Osteoblast (primary cell): ENCODE data around the gene HTRA3. TPM values are rescaled to one million over a fixed set of nuclear protein-coding genes. Genes with fewer than 3 reads are reported as not detected.

Source experiments
- DNase-seq: peaks from one replicate; pipeline ENCODE4 v3.0.0; 2011; ENCODE audit warnings: low spot score, mixed read lengths; ENCODE audit not compliant: insufficient read length; ENCODE audit errors: missing footprints
- H2AFZ ChIP-seq: 2 replicates; pipeline ENCODE4 v1.6.0; 2011; ENCODE audit warnings: mild to moderate bottlenecking, low read length
- H3K27ac ChIP-seq: 2 replicates; pipeline ENCODE4 v1.5.1; 2011; ENCODE audit warnings: mild to moderate bottlenecking, low read depth, low read length, moderate library complexity
- H3K27me3 ChIP-seq: 2 replicates; pipeline ENCODE4 v1.6.0; 2012; ENCODE audit warnings: mild to moderate bottlenecking, control low read depth, inconsistent platforms, low read length, moderate library complexity; ENCODE audit not compliant: insufficient read depth
- H3K36me3 ChIP-seq: 2 replicates; pipeline ENCODE4 v1.5.1; 2011; ENCODE audit warnings: mild to moderate bottlenecking, low read length, control low read depth, moderate library complexity; ENCODE audit not compliant: insufficient read depth
- H3K4me1 ChIP-seq: 2 replicates; pipeline ENCODE4 v1.5.1; 2011; ENCODE audit warnings: mild to moderate bottlenecking, low read length, control low read depth, moderate library complexity; ENCODE audit not compliant: insufficient read depth
- H3K4me2 ChIP-seq: 2 replicates; pipeline ENCODE4 v1.6.0; 2011; ENCODE audit warnings: mild to moderate bottlenecking, low read length; ENCODE audit not compliant: insufficient read depth
- H3K4me3 ChIP-seq: fragments of 200-600 bp; sonication (generic); 3 replicates; pipeline ENCODE4 v1.5.1; 2012; ENCODE audit warnings: mild to moderate bottlenecking, low read length, inconsistent platforms; ENCODE audit not compliant: insufficient read depth
- H3K79me2 ChIP-seq: 2 replicates; pipeline ENCODE4 v1.6.0; 2012; ENCODE audit warnings: mild to moderate bottlenecking, low read length, control low read depth, inconsistent platforms; ENCODE audit not compliant: insufficient read depth
- H3K9me3 ChIP-seq: 2 replicates; pipeline ENCODE4 v1.5.1; 2011; ENCODE audit warnings: low read depth, low read length, control low read depth
- H4K20me1 ChIP-seq: 2 replicates; pipeline ENCODE4 v1.6.0; 2012; ENCODE audit warnings: mild to moderate bottlenecking, low read length, control low read depth; ENCODE audit not compliant: insufficient read depth
- total RNA-seq: library from RNA; depleted of rRNA; stranded (reverse); fragments of >200 nt; gene quantifications from 2 replicates; pipeline ENCODE4 v1.2.3, GENCODE V29; 2012
- TF ChIP-seq, protein P1 (sequence below): IDR thresholded peaks from 2 replicates; pipeline ENCODE4 v1.5.1; 2011; ENCODE audit warnings: mild to moderate bottlenecking, low read depth, low read length, moderate library complexity; ENCODE audit errors: extremely low read depth

HTRA3 gene
- total RNA-seq, 1 donor = 4.0 TPM

DNA sequence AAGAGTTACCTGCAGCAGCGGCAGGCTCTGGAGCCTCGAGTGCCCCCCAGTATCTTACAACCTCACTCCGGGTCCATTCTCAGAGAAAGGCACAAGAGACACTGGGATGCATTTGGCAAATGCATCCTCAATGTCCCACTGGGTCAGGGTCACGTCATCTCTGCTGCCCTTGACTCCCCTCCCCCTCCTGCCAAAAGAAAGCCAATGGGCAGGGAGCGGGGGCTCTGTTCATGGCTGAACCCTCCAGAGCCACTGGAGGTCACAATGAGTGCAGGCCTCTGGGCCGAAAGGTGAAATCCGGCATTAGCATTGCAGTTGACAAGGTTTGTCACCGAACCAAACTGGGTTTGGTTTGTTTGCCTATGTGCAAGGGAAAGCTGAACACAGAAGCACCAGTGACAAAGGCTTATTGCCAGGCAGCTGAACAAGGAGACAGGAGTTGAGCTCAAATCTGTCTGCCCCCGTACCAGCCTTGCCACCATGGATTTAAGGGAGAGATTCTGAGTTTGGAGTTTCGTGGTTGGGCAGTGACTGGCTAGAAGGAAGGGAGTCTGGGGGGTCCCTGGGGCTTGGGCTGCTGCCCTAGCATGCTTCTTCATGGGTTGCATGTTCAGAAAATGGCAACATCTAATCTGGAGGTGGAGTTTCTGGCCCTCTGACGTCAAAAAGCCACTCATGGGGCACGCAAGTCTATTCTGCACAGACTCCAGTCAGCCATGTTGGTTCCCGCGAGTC lies 64.3 kb downstream of the HTRA3 start:
- TF ChIP-seq, protein P1, sequence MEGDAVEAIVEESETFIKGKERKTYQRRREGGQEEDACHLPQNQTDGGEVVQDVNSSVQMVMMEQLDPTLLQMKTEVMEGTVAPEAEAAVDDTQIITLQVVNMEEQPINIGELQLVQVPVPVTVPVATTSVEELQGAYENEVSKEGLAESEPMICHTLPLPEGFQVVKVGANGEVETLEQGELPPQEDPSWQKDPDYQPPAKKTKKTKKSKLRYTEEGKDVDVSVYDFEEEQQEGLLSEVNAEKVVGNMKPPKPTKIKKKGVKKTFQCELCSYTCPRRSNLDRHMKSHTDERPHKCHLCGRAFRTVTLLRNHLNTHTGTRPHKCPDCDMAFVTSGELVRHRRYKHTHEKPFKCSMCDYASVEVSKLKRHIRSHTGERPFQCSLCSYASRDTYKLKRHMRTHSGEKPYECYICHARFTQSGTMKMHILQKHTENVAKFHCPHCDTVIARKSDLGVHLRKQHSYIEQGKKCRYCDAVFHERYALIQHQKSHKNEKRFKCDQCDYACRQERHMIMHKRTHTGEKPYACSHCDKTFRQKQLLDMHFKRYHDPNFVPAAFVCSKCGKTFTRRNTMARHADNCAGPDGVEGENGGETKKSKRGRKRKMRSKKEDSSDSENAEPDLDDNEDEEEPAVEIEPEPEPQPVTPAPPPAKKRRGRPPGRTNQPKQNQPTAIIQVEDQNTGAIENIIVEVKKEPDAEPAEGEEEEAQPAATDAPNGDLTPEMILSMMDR = no peak

DNA sequence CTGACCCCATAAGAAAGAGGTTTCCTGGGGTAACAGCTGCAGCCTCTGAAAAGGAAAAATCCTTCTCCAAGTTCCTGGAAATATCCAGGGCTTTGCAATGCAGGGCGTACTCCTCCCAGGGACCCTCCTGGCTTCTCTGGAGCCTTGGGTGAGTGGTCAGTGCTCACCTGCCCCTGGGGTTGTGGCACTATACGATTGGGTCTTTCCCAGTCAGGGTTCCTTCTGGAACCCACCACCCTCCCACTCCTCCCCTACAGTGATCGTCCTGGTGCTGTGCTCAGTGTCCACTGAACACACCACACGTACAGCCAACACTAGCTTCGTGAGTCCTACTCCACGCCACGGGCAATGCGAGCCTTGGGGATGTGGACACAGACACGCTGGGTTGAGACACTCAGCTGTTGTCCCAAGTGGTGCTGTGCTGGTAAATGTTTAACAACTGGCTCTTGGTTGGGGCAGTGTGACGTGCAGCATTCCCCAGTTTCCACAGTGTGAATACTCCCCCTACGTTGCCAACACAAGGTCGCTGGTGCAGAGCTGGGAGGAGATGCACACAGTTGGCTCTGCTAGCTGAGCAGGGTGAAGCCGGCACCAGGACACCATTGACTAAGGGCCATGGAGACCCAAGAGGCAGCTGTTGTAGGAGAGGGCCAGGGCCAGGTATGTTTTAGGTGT lies 65.4 kb downstream of the HTRA3 start:
- Histone ChIP-seq H3K4me1 (no peaks in the 10 kb centered on the region), H3K9me3 (no peaks in the 10 kb centered on the region), H3K27ac (no peak overlapping the region), H3K27me3 (peaks cover 5% of the 10 kb centered on the region), H3K4me3 (no peak overlapping the region), H3K4me2 (no peak overlapping the region), H2AFZ (no peak overlapping the region), H4K20me1 (no peaks in the 10 kb centered on the region), H3K36me3 (no peaks in the 10 kb centered on the region), H3K79me2 (no peaks in the 10 kb centered on the region)
- TF ChIP-seq, protein P1 = no peak
- no peak for DNase-seq

More for the DNA sequence above, 64.3 kb downstream of the HTRA3 start:
- no peak overlapping the region for H2AFZ ChIP-seq
- H3K4me2 ChIP-seq = no peak overlapping the region
- H3K27me3 ChIP-seq = peaks cover 5% of the 10 kb centered on the region
- no peaks in the 10 kb centered on the region for H3K79me2 ChIP-seq
- DNase-seq = no peak
- H3K9me3 ChIP-seq = no peaks in the 10 kb centered on the region
- H3K4me3 ChIP-seq = no peak overlapping the region
- no peak overlapping the region for H3K27ac ChIP-seq
- H3K4me1 ChIP-seq = no peaks in the 10 kb centered on the region
- no peaks in the 10 kb centered on the region for H3K36me3 ChIP-seq
- no peaks in the 10 kb centered on the region for H4K20me1 ChIP-seq

DNA sequence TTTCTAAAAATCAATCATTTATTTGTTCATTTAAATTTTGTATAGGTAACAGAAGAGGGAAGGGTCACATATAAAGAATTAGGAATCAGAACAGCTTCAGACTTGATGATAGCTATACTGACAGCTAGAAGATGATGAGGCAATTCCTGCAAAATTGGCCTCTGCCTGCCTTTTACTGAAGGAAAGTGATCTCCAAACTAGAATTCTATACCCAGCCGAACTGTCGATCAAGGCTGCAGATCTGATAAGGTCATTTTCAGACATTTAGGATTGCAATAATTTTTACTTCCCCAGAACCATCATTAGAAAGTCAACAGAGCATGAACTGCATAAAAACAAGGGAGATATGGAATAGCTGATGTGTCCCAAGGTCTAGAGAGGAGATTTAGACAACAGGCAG lies 66.3 kb downstream of the HTRA3 start:
- Histone ChIP-seq H3K9me3 (no peaks in the 10 kb centered on the region), H3K27me3 (peaks cover 5% of the 10 kb centered on the region), H2AFZ (no peak overlapping the region), H3K4me1 (no peaks in the 10 kb centered on the region), H3K79me2 (no peaks in the 10 kb centered on the region), H3K36me3 (no peaks in the 10 kb centered on the region), H4K20me1 (no peaks in the 10 kb centered on the region), H3K4me2 (no peak overlapping the region), H3K27ac (no peak overlapping the region), H3K4me3 (no peak overlapping the region)
- TF ChIP-seq, protein P1 = no peak
- DNase-seq = no peak

DNA sequence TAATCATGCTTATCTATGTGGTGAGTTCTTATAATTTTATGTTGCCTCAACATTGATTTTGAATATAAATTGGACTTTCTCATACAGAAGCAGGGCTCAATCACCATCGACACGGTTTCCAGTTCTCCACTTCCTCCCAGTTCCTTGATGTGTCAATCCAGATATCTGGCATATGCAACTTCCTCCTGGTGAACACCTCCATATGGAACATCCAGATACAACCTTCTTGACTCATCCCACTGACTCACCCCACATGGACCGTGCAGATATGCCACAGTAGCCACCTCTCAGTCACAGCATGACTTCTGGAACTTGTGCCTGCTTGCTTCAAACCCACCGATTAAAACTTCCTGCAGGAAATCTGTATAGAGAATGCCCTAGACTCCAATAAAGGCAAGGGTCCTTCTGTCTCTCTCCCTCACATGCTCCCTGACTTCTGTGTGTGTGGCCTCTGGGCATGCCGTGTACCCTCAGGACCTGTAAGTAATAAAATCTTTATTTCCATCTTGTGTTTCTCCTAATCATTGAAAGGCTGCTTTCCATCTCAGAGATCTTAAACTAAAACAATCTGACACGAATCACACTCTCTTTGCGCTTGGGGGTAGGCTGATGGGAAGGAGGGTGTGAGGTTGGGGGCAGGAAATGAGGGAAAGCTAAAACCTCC lies 67.0 kb downstream of the HTRA3 start:
- Histone ChIP-seq H2AFZ (no peak overlapping the region), H4K20me1 (no peaks in the 10 kb centered on the region), H3K27me3 (peaks cover 5% of the 10 kb centered on the region), H3K27ac (no peak overlapping the region), H3K4me1 (no peaks in the 10 kb centered on the region), H3K36me3 (no peaks in the 10 kb centered on the region), H3K4me2 (no peak overlapping the region), H3K79me2 (no peaks in the 10 kb centered on the region), H3K4me3 (no peak overlapping the region), H3K9me3 (no peaks in the 10 kb centered on the region)
- TF ChIP-seq, protein P1 = no peak
- DNase-seq = no peak
